T-helper 2 cell treated with Interferon-gamma antibody and Interleukin-4, amounts not matched to agents 5 μg/mL and 100 μg/mL, for 36 hours (primary cell): ENCODE measurements around the gene LHFPL3.

Experiments used
- DNase-seq: peaks from one replicate; pipeline ENCODE4 v3.0.0; 2021; ENCODE audit warnings: low spot score
- H3K27ac Mint-ChIP-seq: one replicate; pipeline ENCODE4 v1.8.0; 2021; ENCODE audit warnings: mild to moderate bottlenecking, mixed read lengths
- H3K27me3 Mint-ChIP-seq: one replicate; pipeline ENCODE4 v1.8.0; 2021; ENCODE audit warnings: low read depth, mixed read lengths
- H3K36me3 Mint-ChIP-seq: one replicate; pipeline ENCODE4 v1.8.0; 2021; ENCODE audit warnings: low read depth, mixed read lengths
- H3K4me1 Mint-ChIP-seq: one replicate; pipeline ENCODE4 v1.8.0; 2021; ENCODE audit warnings: low read depth, mixed read lengths
- H3K4me3 Mint-ChIP-seq: one replicate; pipeline ENCODE4 v1.8.0; 2022; ENCODE audit warnings: mild to moderate bottlenecking, moderate library complexity, mixed read lengths
- H3K9me3 Mint-ChIP-seq: one replicate; pipeline ENCODE4 v1.8.0; 2021; ENCODE audit warnings: mixed read lengths

Gene LHFPL3

GRCh38 chr7:104804696-104805095 lies 476.3 kb downstream of the LHFPL3 start:
- no peaks in the 10 kb centered on the region for H3K36me3 Mint-ChIP-seq
- no peaks in the 10 kb centered on the region for H3K9me3 Mint-ChIP-seq
- no peak overlapping the region for H3K4me3 Mint-ChIP-seq
- DNase-seq: no peak
- H3K27ac Mint-ChIP-seq: no peak overlapping the region
- peaks cover 8% of the 10 kb centered on the region for H3K27me3 Mint-ChIP-seq
- H3K4me1 Mint-ChIP-seq: no peaks in the 10 kb centered on the region

- Mint-ChIP-seq H3K27me3 (peaks cover 12% of the 10 kb centered on the region), H3K4me3 (no peak overlapping the region), H3K9me3 (no peaks in the 10 kb centered on the region), H3K4me1 (no peaks in the 10 kb centered on the region), H3K36me3 (no peaks in the 10 kb centered on the region), H3K27ac (no peak overlapping the region)
- no peak for DNase-seq
Observed at GRCh38 chr7:104805449-104806317, 477.3 kb downstream of the LHFPL3 start.

DNA sequence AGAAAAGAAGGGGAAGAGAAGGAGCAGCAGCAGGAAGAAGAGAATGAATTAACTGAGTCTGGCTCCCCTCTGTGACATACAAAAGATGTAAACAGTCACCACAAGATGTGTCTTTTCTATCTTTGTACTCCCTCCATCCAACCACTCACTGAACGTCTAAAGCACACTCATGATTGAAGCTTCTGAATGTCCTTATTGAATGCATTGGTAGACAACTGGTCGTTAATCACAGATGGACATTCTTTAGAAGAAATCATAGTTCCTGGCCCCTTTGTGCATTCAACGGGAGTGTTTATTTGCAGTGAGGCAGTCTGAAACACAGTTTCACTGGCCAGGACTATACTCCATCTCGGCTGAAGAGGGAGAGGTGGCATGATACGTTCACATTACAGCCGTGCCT lies 479.3 kb downstream of the LHFPL3 start:
- Mint-ChIP-seq H3K9me3 (no peaks in the 10 kb centered on the region), H3K27me3 (peaks cover 12% of the 10 kb centered on the region), H3K36me3 (no peaks in the 10 kb centered on the region), H3K27ac (no peak overlapping the region), H3K4me1 (no peaks in the 10 kb centered on the region), H3K4me3 (no peak overlapping the region)
- no peak for DNase-seq

- H3K27ac Mint-ChIP-seq: no peak overlapping the region
- no peak overlapping the region for H3K4me3 Mint-ChIP-seq
Observed at GRCh38 chr7:104809906-104810305, 481.5 kb downstream of the LHFPL3 start.

DNA sequence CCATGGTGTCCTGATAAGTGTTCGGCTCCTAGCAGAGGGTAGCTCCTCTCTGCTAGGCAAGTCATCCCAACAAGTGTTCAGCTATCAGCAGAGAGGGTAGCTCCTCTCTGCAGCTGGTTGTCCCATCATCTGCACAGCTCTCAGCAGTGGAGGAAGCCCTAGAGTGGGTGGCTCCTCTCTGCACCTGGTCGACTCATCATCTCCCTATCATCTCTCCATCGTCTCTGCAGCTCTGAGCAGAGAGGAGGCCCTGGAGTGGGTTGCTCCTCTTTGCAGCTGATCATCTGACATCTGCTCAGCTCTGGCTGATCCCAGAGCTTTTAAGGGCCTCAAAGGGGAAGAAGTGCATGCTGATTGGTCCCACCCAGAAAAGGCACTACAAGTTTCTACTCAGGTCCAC lies 485.7 kb downstream of the LHFPL3 start:
- H3K9me3 Mint-ChIP-seq: no peaks in the 10 kb centered on the region
- H3K27ac Mint-ChIP-seq: no peak overlapping the region
- DNase-seq: no peak
- H3K4me3 Mint-ChIP-seq: no peak overlapping the region
- peaks cover 10% of the 10 kb centered on the region for H3K27me3 Mint-ChIP-seq
- no peaks in the 10 kb centered on the region for H3K4me1 Mint-ChIP-seq
- H3K36me3 Mint-ChIP-seq: no peaks in the 10 kb centered on the region

More at GRCh38 chr7:104809906-104810305, 481.5 kb downstream of the LHFPL3 start:
- Mint-ChIP-seq H3K27me3 (peaks cover 12% of the 10 kb centered on the region), H3K4me1 (no peaks in the 10 kb centered on the region), H3K9me3 (no peaks in the 10 kb centered on the region), H3K36me3 (no peaks in the 10 kb centered on the region)
- DNase-seq: no peak

DNA sequence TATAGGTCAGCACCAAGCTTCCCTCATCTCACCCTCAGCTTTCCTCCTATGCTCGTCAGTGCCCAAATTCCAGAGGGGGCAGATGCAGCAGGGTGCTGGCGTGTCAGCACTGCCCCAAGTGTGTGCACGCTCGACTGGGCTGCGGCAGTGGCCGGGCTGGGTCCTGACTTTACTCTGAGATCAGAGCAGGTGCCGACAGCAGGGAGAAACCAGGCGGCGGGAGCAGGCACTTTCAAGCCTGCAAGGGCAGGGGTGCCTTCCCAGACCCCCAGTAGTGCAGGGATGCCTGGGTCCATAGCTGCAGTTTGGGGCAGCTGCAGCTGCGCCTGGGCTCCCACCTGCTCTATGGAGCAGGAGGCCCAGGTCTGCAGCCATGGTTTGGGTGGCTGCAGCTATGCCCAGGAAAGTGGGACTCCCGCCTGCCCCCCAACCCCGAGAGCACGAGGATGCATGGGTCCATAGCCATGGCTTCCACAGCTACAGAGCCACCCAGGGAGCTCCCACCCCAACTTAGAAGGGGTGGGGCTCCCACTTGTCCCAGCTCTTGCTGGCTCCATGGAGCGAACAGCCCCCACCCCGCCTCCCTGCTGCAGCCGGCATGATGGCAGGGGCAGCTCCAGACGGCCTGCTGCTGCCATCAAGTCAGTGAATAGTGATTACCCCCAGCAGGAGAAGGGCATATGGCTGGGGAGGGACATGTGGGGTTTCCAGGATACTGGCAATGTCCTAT lies 486.4 kb downstream of the LHFPL3 start:
- H3K4me1 Mint-ChIP-seq: no peaks in the 10 kb centered on the region
- no peaks in the 10 kb centered on the region for H3K36me3 Mint-ChIP-seq
- no peak overlapping the region for H3K27ac Mint-ChIP-seq
- no peaks in the 10 kb centered on the region for H3K9me3 Mint-ChIP-seq
- peaks cover 10% of the 10 kb centered on the region for H3K27me3 Mint-ChIP-seq
- H3K4me3 Mint-ChIP-seq: no peak overlapping the region
- no peak for DNase-seq

DNA sequence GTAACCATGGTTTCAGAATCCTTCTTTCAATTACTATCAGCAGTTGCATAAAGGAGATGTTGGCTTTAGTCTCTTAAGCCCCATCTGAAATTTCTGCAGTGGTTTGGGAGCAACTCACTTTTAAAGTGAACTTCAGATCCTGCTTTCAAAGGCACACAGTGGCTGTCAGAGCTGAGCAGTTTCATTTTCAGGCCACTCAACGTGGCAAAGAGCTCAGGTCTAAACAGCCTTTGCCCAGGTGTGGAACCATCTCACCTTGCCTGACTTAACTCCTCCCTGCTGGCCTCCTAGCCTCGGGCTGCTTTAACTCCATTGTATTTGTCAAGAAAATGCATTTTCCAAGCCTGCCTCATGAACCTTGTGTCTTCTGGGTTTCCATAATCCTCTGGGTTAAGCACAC lies 488.1 kb downstream of the LHFPL3 start:
- no peak overlapping the region for H3K4me3 Mint-ChIP-seq
- H3K36me3 Mint-ChIP-seq: no peaks in the 10 kb centered on the region
- no peak overlapping the region for H3K27ac Mint-ChIP-seq
- no peaks in the 10 kb centered on the region for H3K9me3 Mint-ChIP-seq
- no peak for DNase-seq
- H3K4me1 Mint-ChIP-seq: no peaks in the 10 kb centered on the region
- H3K27me3 Mint-ChIP-seq: peaks cover 4% of the 10 kb centered on the region

- DNase-seq: no peak
- Mint-ChIP-seq H3K27me3 (peaks cover 4% of the 10 kb centered on the region), H3K4me1 (no peaks in the 10 kb centered on the region), H3K27ac (no peak overlapping the region), H3K4me3 (no peak overlapping the region), H3K9me3 (no peaks in the 10 kb centered on the region), H3K36me3 (no peaks in the 10 kb centered on the region)
Observed at GRCh38 chr7:104818961-104819880, 490.8 kb downstream of the LHFPL3 start.

- no peaks in the 10 kb centered on the region for H3K36me3 Mint-ChIP-seq
- H3K4me1 Mint-ChIP-seq: no peaks in the 10 kb centered on the region
- H3K4me3 Mint-ChIP-seq: no peak overlapping the region
- H3K27ac Mint-ChIP-seq: no peak overlapping the region
- H3K27me3 Mint-ChIP-seq: peaks cover 4% of the 10 kb centered on the region
- no peaks in the 10 kb centered on the region for H3K9me3 Mint-ChIP-seq
- DNase-seq: no peak
Observed at GRCh38 chr7:104820836-104821535, 492.6 kb downstream of the LHFPL3 start.

DNA sequence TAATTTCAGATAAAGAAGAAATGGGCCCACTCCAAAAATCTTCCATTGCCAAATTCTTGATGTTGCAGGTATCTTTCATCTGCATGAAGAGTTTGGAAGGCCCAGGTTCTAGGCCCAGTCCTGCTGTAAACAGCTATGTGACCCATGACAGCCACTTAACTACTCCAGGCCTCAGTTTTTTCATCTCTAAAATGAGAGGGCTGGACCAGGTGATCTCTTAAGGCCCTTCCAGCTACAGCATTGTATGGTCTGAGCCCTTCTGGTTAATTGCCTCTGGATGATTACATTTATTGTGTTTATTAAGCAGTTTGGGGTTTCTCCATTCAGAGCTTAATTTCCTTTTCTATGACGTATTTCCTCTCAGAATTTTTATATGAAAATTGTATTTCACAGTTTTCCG lies 494.8 kb downstream of the LHFPL3 start:
- Mint-ChIP-seq H3K27me3 (peaks cover 4% of the 10 kb centered on the region), H3K4me1 (no peaks in the 10 kb centered on the region), H3K4me3 (no peak overlapping the region), H3K9me3 (no peaks in the 10 kb centered on the region), H3K27ac (no peak overlapping the region), H3K36me3 (no peaks in the 10 kb centered on the region)
- DNase-seq: no peak

DNA sequence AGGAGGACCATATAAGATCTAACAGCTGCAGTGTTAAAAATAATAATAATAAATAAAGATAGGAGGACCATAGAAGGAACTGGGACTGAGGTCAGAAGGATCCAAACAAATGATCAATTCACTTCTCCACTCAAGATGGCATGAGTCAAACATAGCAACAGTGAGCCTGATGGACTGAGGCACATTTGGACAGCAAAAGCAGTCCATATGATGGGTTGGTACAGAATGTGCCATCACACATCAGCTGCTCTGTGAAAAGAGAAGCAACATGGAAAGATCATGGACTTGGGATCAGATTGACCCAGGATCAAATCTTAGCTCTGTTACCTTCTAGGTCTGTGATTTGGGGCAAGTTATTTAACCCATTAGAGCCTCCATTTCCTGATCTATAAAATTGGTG lies 496.7 kb downstream of the LHFPL3 start:
- Mint-ChIP-seq H3K4me1 (no peaks in the 10 kb centered on the region), H3K27me3 (no peaks in the 10 kb centered on the region), H3K9me3 (no peaks in the 10 kb centered on the region)

DNA sequence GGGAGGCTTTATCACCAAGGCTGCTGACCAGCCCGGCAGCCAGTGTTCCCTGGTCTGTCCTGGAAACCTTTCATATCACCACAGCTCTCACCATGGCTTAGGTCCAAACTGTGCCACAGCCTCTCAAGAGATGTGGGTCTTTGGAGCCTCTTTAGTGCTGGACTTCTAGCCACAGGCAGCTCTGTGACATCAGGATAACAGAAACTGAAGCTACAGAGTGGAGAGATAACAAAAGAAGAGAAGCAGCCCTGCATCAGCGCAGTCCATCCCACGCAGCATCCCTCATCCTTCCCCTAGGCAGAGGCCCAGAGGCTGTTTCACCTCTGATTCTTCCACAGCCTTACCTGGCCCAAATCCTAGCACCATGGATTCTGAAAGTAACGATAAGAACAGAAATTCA lies 497.7 kb downstream of the LHFPL3 start:
- Mint-ChIP-seq H3K9me3 (no peaks in the 10 kb centered on the region), H3K36me3 (no peaks in the 10 kb centered on the region)

More for the DNA sequence above, 496.7 kb downstream of the LHFPL3 start:
- no peak overlapping the region for H3K4me3 Mint-ChIP-seq
- no peak overlapping the region for H3K27ac Mint-ChIP-seq
- H3K36me3 Mint-ChIP-seq: no peaks in the 10 kb centered on the region
- DNase-seq: no peak

DNA sequence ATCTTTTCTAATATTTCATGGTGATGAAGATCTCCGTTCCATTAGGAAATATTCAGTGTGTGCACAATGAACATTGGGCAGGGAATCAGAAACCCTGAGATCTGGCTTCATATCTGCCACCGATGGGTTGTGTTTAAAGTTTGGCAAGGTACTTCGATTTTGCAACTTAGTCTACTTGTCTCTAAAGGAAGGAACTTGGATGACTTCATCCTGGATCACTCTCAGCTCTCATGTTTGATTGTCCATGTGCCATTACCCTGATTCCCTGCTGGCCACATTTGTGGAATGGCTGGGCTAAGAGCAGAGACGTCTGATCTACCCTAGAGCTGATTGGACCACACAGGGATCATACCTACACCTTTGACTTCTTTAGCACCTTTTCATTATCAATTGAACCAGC lies 508.6 kb downstream of the LHFPL3 start:
- no peak overlapping the region for H3K27ac Mint-ChIP-seq
- no peaks in the 10 kb centered on the region for H3K4me1 Mint-ChIP-seq
- H3K27me3 Mint-ChIP-seq: peaks cover 6% of the 10 kb centered on the region
- H3K4me3 Mint-ChIP-seq: no peak overlapping the region
- no peaks in the 10 kb centered on the region for H3K9me3 Mint-ChIP-seq
- H3K36me3 Mint-ChIP-seq: no peaks in the 10 kb centered on the region
- DNase-seq: no peak

More for the DNA sequence above, 497.7 kb downstream of the LHFPL3 start:
- Mint-ChIP-seq H3K27me3 (no peaks in the 10 kb centered on the region), H3K4me1 (no peaks in the 10 kb centered on the region), H3K4me3 (no peak overlapping the region), H3K27ac (no peak overlapping the region)
- DNase-seq: no peak
